ENCODE results near the gene MRPS2. TPM values are rescaled to one million over a fixed set of nuclear protein-coding genes. Genes with fewer than 3 reads are reported as not detected.

Gene MRPS2
- total RNA-seq, 1 experiment from 2014 or later = 81.0 TPM

DNA sequence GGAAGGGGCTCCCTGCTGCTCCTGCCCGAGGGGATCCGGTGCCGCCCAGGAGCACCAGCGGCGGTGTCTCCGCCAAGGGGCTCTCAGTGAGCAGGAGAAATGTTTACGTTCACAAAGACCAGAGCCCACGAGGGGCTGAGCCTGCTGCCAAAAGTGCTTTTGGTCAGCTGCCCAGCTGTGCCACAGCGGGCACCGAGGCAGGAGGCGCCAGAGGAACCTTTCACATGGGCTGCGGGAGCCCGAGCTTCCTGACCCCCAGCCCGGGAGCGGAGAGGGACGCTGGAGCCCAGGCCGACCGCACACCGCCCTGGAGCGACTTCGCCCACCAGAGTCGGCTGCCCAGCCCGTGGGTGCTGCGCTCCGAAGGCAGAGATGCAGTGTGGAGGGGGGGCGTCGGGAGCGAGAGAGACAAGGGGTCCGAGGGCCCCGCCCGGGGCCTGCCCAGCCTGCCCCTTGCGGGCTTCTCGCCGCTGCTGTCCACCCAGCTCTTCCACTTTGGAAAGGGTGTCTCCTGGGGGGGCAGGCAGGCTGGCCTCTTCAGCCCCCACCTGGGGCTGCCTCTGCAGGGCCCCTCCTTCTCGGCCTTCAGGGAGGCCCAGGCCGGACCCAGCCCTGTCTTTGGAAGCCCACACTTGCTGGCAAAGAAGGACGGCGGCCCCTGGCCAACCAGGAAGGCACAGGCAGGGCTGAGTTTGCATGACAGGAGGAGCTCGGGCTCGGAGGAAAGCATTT lies 13.0 kb upstream of the MRPS2 start:
- Histone ChIP-seq H2AFZ (ENCODE audit: low read length) (no peak overlapping the region), H3K9me3 (ENCODE audit: control insufficient read depth, low read depth, low read length) (no peaks in the 10 kb centered on the region), H3K79me1 (ENCODE audit: insufficient read depth, low read depth, low read length, poor library complexity, severe bottlenecking) (no peaks in the 10 kb centered on the region), H2BK120ac (ENCODE audit: low read depth, low read length, poor library complexity, severe bottlenecking) (no peak overlapping the region), H3K23me2 (ENCODE audit: insufficient read length, low read depth, low read length, poor library complexity, severe bottlenecking) (no peaks in the 10 kb centered on the region), H4K91ac (ENCODE audit: insufficient read length, low read depth, low read length) (no peak overlapping the region), H2BK5ac (ENCODE audit: insufficient read length, low read length) (no peak overlapping the region), H3K27me3 (ENCODE audit: insufficient read depth, low read length) (no peaks in the 10 kb centered on the region), H3K18ac (ENCODE audit: insufficient read length, low read depth, low read length) (no peak overlapping the region), H4K5ac (ENCODE audit: insufficient read length, low read depth, low read length) (no peak overlapping the region), H3K27ac (ENCODE audit: insufficient read length, low read depth, low read length) (no peak overlapping the region), H3K4ac (ENCODE audit: low read depth, low read length) (no peak overlapping the region), H3K9ac (ENCODE audit: extremely low read depth, insufficient read length, low read length) (no peak overlapping the region), H2AK5ac (ENCODE audit: insufficient read length, low read length) (no peak overlapping the region), H2BK15ac (ENCODE audit: low read depth, low read length) (no peak overlapping the region), H3K4me1 (ENCODE audit: insufficient read depth, low read length) (no peaks in the 10 kb centered on the region), H2BK12ac (ENCODE audit: insufficient read length, low read depth, low read length) (no peak overlapping the region), H3K14ac (ENCODE audit: insufficient read depth, low read length) (no peak overlapping the region), H3T11ph (ENCODE audit: low read length) (no peak overlapping the region), H3K79me2 (ENCODE audit: insufficient read depth, low read length) (no peaks in the 10 kb centered on the region), H3K4me2 (ENCODE audit: insufficient read depth, insufficient read length, low read length) (no peak overlapping the region), H4K8ac (replicated peaks; ENCODE audit: insufficient read length, low read depth, low read length) (no peak overlapping the region), H3K23ac (ENCODE audit: insufficient read length, low read depth, low read length) (no peak overlapping the region), H4K20me1 (ENCODE audit: control insufficient read depth, insufficient read depth, insufficient read length) (no peaks in the 10 kb centered on the region), H2BK20ac (ENCODE audit: low read depth, low read length, poor library complexity, severe bottlenecking) (no peak overlapping the region), H3K56ac (ENCODE audit: insufficient read length, low read depth, low read length) (no peak overlapping the region)
- peaks cover 26 to 61% (median 58%) of the 10 kb centered on the region in 3 experiments for H3K36me3 Mint-ChIP-seq (ENCODE audit: insufficient read depth in 1 of 3, low read depth in 3 of 3)
- no peaks in the 10 kb centered on the region for H3K27me3 Mint-ChIP-seq (ENCODE audit: low read depth)
- DNase-seq = no peak
- peaks cover 10 to 14% of the 10 kb centered on the region in 2 experiments; a peak in 3 of 4 replicates for H3K4me1 Mint-ChIP-seq
- no peak overlapping the region for H3K27ac Mint-ChIP-seq
- no peak for TF ChIP-seq CTCF (conservative IDR thresholded peaks at IDR 0.05)
- no CpG with 5 or more reads among the region's 40 CpGs for WGBS (ENCODE audit: extremely low coverage, insufficient read length, low lambda C conversion rate)
- H3K4me3 Mint-ChIP-seq = no peak overlapping the region; a peak in 1 of 5 replicates
- no peaks in the 10 kb centered on the region for H3K9me3 Mint-ChIP-seq

Measured in H9 (cell line).